RWPE2 (cell line): Measurements from ENCODE around the gene PI4K2A.

Experiments
- ATAC-seq: fragments of 200-7000 bp; cut with Tn5 transposase; 3 replicates; pipeline ENCODE4 v1.9.1; 2021; ENCODE audit warnings: low read depth
- DNase-seq: peaks from one replicate; pipeline ENCODE4 v3.0.0-alpha.2; 2020; ENCODE audit warnings: low spot score
- H3K27ac ChIP-seq: fragments of 450-650 bp; 2 replicates; pipeline ENCODE4 v1.5.1; 2017; ENCODE audit warnings: mild to moderate bottlenecking; ENCODE audit not compliant: poor library complexity, severe bottlenecking
- H3K27me3 ChIP-seq: fragments of 250-450 bp; sonication (Bioruptor Pico); 2 replicates; pipeline ENCODE4 v1.5.1; 2021; ENCODE audit warnings: mild to moderate bottlenecking, moderate library complexity; ENCODE audit not compliant: insufficient read depth, poor library complexity, severe bottlenecking
- H3K36me3 ChIP-seq: fragments of 250-450 bp; sonication (Bioruptor Pico); 2 replicates; pipeline ENCODE4 v1.5.1; 2020; ENCODE audit warnings: low read depth, mild to moderate bottlenecking, moderate library complexity
- H3K4me1 ChIP-seq: fragments of 250-450 bp; sonication (Bioruptor Pico); 2 replicates; pipeline ENCODE4 v1.5.1; 2021; ENCODE audit warnings: mild to moderate bottlenecking, moderate library complexity; ENCODE audit not compliant: insufficient read depth, poor library complexity, severe bottlenecking
- H3K4me3 ChIP-seq: fragments of 250-450 bp; sonication (Bioruptor Pico); 2 replicates; pipeline ENCODE4 v1.5.1; 2021; ENCODE audit warnings: mild to moderate bottlenecking, moderate library complexity; ENCODE audit not compliant: severe bottlenecking
- H3K9me3 ChIP-seq: fragments of 250-450 bp; sonication (Bioruptor Pico); 2 replicates; pipeline ENCODE4 v1.5.1; 2021; ENCODE audit warnings: mild to moderate bottlenecking, moderate library complexity; ENCODE audit not compliant: severe bottlenecking
- CTCF ChIP-seq: fragments of 450-650 bp; IDR thresholded peaks from one replicate; pipeline ENCODE4 v1.5.1; 2017; ENCODE audit warnings: mild to moderate bottlenecking, moderate library complexity; ENCODE audit not compliant: poor library complexity, severe bottlenecking

PI4K2A gene

GRCh38 chr10:97711640-97712572 is 71.4 kb downstream of the PI4K2A start:
- Histone ChIP-seq H3K9me3 (no peaks in the 10 kb centered on the region), H3K36me3 (peaks cover 17% of the 10 kb centered on the region), H3K27ac (peak overlapping the region; percentile 94), H3K4me3 (no peak overlapping the region), H3K4me1 (peaks cover 16% of the 10 kb centered on the region), H3K27me3 (no peaks in the 10 kb centered on the region)
- ATAC-seq (no peak), DNase-seq (no peak)
- TF ChIP-seq CTCF, result no peak

- H3K9me3 ChIP-seq, result no peaks in the 10 kb centered on the region
- ATAC-seq, result peak; percentile 43
- peak; percentile 83 for DNase-seq
- peak within 1 kb of the TSS; percentile 94 for H3K27ac ChIP-seq
- H3K27me3 ChIP-seq, result no peaks in the 10 kb centered on the region
- peaks cover 31% of the 10 kb centered on the region for H3K36me3 ChIP-seq
- H3K4me3 ChIP-seq, result peak within 1 kb of the TSS; percentile 56
- TF ChIP-seq CTCF, result no peak
- peaks cover 30% of the 10 kb centered on the region for H3K4me1 ChIP-seq
These were observed 72.9 kb downstream of the PI4K2A start, which contains the start of gene MARVELD1 for GRCh38 chr10:97713339-97713825. MARVELD1 (plus strand) TSS chr10:97713730; CDS start chr10:97713877, 147 bp downstream.

GRCh38 chr10:97713826-97714400 is 73.4 kb downstream of the PI4K2A start:
- H3K36me3 ChIP-seq, result peaks cover 31% of the 10 kb centered on the region
- TF ChIP-seq CTCF, result no peak
- H3K9me3 ChIP-seq, result no peaks in the 10 kb centered on the region
- peaks cover 33% of the 10 kb centered on the region for H3K4me1 ChIP-seq
- H3K27ac ChIP-seq, result peak overlapping the region; percentile 94
- H3K4me3 ChIP-seq, result peak overlapping the region; percentile 56
- peak; percentile 72 for DNase-seq
- ATAC-seq, result peak; percentile 4; the same call in 1 of the 3 replicates
- H3K27me3 ChIP-seq, result no peaks in the 10 kb centered on the region

- Histone ChIP-seq H3K4me3 (peak overlapping the region; percentile 56), H3K36me3 (peaks cover 31% of the 10 kb centered on the region), H3K9me3 (no peaks in the 10 kb centered on the region), H3K4me1 (peaks cover 41% of the 10 kb centered on the region), H3K27me3 (no peaks in the 10 kb centered on the region), H3K27ac (peak overlapping the region; percentile 94)
- TF ChIP-seq CTCF, result no peak
- peak; percentile 86 for DNase-seq
- ATAC-seq, result peak; percentile 49
These were observed 74.2 kb downstream of the PI4K2A start for GRCh38 chr10:97714401-97715258.
